IMR-90 (cell line): ENCODE data around the gene ALOXE3. TPM values are rescaled to one million over a fixed set of nuclear protein-coding genes. Genes with fewer than 3 reads are reported as not detected.
"Not testable (repeated sequence)": the region's sequence is repeated elsewhere in the genome, so short reads cannot be mapped to it uniquely, and the experiment has no call there.

Experiments
- ATAC-seq: fragments of 200-7000 bp; cut with Tn5 transposase; 2 replicates; pipeline ENCODE4 v1.9.1; 2020; ENCODE audit warnings: low read depth, mild to moderate bottlenecking, moderate library complexity
- BruUV-seq: library from RNA; stranded (reverse); fragments of 400-500 nt; replicated peaks from 2 replicates; lab custom pipeline; 2021; lab: Mats Ljungman, UMichigan
- CTCF ChIA-PET: fragments of 300-600 bp; formaldehyde crosslinking; extraction: SDS; loops from one replicate; lab custom pipeline; 2021; ENCODE audit warnings: antibody characterized with exemption; lab: Yijun Ruan, JAX
- POLR2A ChIA-PET: fragments of 300-600 bp; sonication (Branson Sonifier 250); formaldehyde crosslinking; loops from one replicate; lab custom pipeline; 2022; ENCODE audit warnings: antibody characterized with exemption; ENCODE audit not compliant: unreplicated experiment; lab: Charles Lee
- DNase-seq: peaks from one replicate; pipeline ENCODE4 v3.0.0; 2013
- H2AFZ ChIP-seq: replicated peaks from 2 replicates; pipeline ENCODE3; 2013; ENCODE audit warnings: low read length, mild to moderate bottlenecking; ENCODE audit not compliant: poor library complexity
- H2AK5ac ChIP-seq: 2 replicates; pipeline ENCODE4 v1.6.1; 2013; ENCODE audit warnings: low read depth, low read length, inconsistent platforms
- H2AK9ac ChIP-seq: replicated peaks from 2 replicates; pipeline ENCODE3; 2013; ENCODE audit warnings: mild to moderate bottlenecking, low read depth, low read length, moderate library complexity; ENCODE audit not compliant: poor library complexity
- H2BK120ac ChIP-seq: 2 replicates; pipeline ENCODE4 v1.6.1; 2013; ENCODE audit warnings: low read depth, low read length, inconsistent platforms
- H2BK15ac ChIP-seq: 3 replicates; pipeline ENCODE4 v1.6.1; 2013; ENCODE audit warnings: low read depth, low read length, inconsistent platforms
- H2BK20ac ChIP-seq: 2 replicates; pipeline ENCODE4 v1.6.1; 2013; ENCODE audit warnings: low read depth, mild to moderate bottlenecking, inconsistent platforms, low read length, moderate library complexity
- H2BK5ac ChIP-seq: 2 replicates; pipeline ENCODE4 v1.6.1; 2013; ENCODE audit warnings: mild to moderate bottlenecking, low read depth, low read length, inconsistent platforms; ENCODE audit not compliant: poor library complexity, severe bottlenecking
- H3K14ac ChIP-seq: replicated peaks from 2 replicates; pipeline ENCODE4 v1.6.1; 2013; ENCODE audit warnings: low read depth, low read length, inconsistent platforms
- H3K18ac ChIP-seq: 2 replicates; pipeline ENCODE4 v1.6.1; 2013; ENCODE audit warnings: low read depth, low read length, control low read depth
- H3K23ac ChIP-seq: 2 replicates; pipeline ENCODE4 v1.6.1; 2013; ENCODE audit warnings: low read depth, low read length, inconsistent platforms
- H3K27ac ChIP-seq: 2 replicates; pipeline ENCODE4 v1.5.1; 2013; ENCODE audit warnings: mild to moderate bottlenecking, control low read depth, low read length; ENCODE audit not compliant: insufficient read depth
- H3K27me3 ChIP-seq: 2 replicates; pipeline ENCODE4 v1.6.1; 2013; ENCODE audit warnings: low read length; ENCODE audit not compliant: control insufficient read depth, insufficient read depth
- H3K36me3 ChIP-seq: 2 replicates; pipeline ENCODE4 v1.6.1; 2013; ENCODE audit warnings: low read length, mixed read lengths; ENCODE audit not compliant: control insufficient read depth, insufficient read depth
- H3K4ac ChIP-seq: 2 replicates; pipeline ENCODE4 v1.6.1; 2013; ENCODE audit warnings: low read depth, low read length, inconsistent platforms
- H3K4me1 ChIP-seq: 2 replicates; pipeline ENCODE4 v1.6.1; 2013; ENCODE audit warnings: low read length, mixed read lengths; ENCODE audit not compliant: control insufficient read depth, insufficient read depth
- H3K4me2 ChIP-seq: 2 replicates; pipeline ENCODE4 v1.6.1; 2013; ENCODE audit warnings: low read depth, mild to moderate bottlenecking, control low read depth, low read length, moderate library complexity
- H3K4me3 ChIP-seq: 2 replicates; pipeline ENCODE4 v1.5.1; 2013; ENCODE audit warnings: low read depth, mild to moderate bottlenecking, control low read depth, low read length, moderate library complexity; ENCODE audit not compliant: insufficient read depth
- H3K56ac ChIP-seq: 2 replicates; pipeline ENCODE4 v1.6.1; 2013; ENCODE audit warnings: low read length, inconsistent platforms; ENCODE audit not compliant: insufficient read depth; ENCODE audit errors: extremely low read depth
- H3K79me1 ChIP-seq, 2 experiments: 2 replicates each; pipeline ENCODE4 v1.6.1; 2013; ENCODE audit warnings: low read length in 2 of 2, inconsistent platforms in 1 of 2, low read depth in 1 of 2
- H3K9ac ChIP-seq: 2 replicates; pipeline ENCODE4 v1.6.1; 2013; ENCODE audit warnings: low read depth, low read length, control low read depth
- H3K9me1 ChIP-seq: 2 replicates; pipeline ENCODE4 v1.6.1; 2013; ENCODE audit warnings: low read length, inconsistent platforms; ENCODE audit not compliant: insufficient read depth
- H3K9me3 ChIP-seq: 2 replicates; pipeline ENCODE4 v1.6.1; 2013; ENCODE audit warnings: low read length; ENCODE audit not compliant: control insufficient read depth, insufficient read depth
- H4K20me1 ChIP-seq: 2 replicates; pipeline ENCODE4 v1.6.1; 2013; ENCODE audit warnings: low read length, inconsistent platforms; ENCODE audit not compliant: insufficient read depth
- H4K5ac ChIP-seq: 2 replicates; pipeline ENCODE4 v1.6.1; 2013; ENCODE audit warnings: mild to moderate bottlenecking, low read depth, low read length, control low read depth
- H4K8ac ChIP-seq, 2 experiments: 2 replicates each; pipeline ENCODE4 v1.6.1; 2013; ENCODE audit warnings: low read depth in 2 of 2, low read length in 2 of 2, control low read depth in 1 of 2, inconsistent platforms in 1 of 2
- H4K91ac ChIP-seq: 2 replicates; pipeline ENCODE4 v1.6.1; 2013; ENCODE audit warnings: low read depth, low read length, inconsistent platforms; ENCODE audit not compliant: insufficient read depth
- MAZ ChIP-seq: IDR thresholded peaks from 2 replicates; pipeline ENCODE4 v1.6.1; 2012; ENCODE audit warnings: low read depth, mild to moderate bottlenecking, low read length, improper control_type of control experiment, moderate library complexity, borderline replicate concordance
- RCOR1 ChIP-seq: IDR thresholded peaks from 2 replicates; pipeline ENCODE4 v1.6.1; 2012; ENCODE audit warnings: mild to moderate bottlenecking, low read length, improper control_type of control experiment; ENCODE audit not compliant: insufficient replicate concordance
- WGBS, 2 experiments: methylation state at CpG; one replicate each; pipeline versions ENCODE4 v1.1.5 to v1.1.7; 2013; ENCODE audit warnings: missing lambda C conversion rate in 2 of 2; ENCODE audit not compliant: insufficient read length in 1 of 2; ENCODE audit errors: extremely low coverage in 2 of 2; 5-methylcytosine and 5-hydroxymethylcytosine counted together
- dilution Hi-C: fragments of 300-500 bp; cut with HindIII; formaldehyde crosslinking; loops from one replicate; pipeline ENCODE4 v1.14.3; 2018; ENCODE audit warnings: low sequenced_read_pairs; ENCODE audit not compliant: unreplicated experiment
- in situ Hi-C: fragments of 300-500 bp; cut with MboI; formaldehyde crosslinking; loops from 3 replicates; pipeline ENCODE4 v1.14.3; 2019; ENCODE audit warnings: low sequenced_read_pairs, inconsistent platforms, mixed read lengths
- intact Hi-C: fragments of 100-400 bp; cut with micrococcal nuclease; formaldehyde crosslinking; loops from 2 replicates; pipeline ENCODE4 v1.10.0; 2022
- polyA plus RNA-seq, 3 experiments: library from polyadenylated mRNA; depleted of rRNA; stranded (reverse); fragments of >200 nt; gene quantifications; 2 replicates each; pipeline ENCODE4 v1.2.3, GENCODE V29; 2012; ENCODE audit warnings: low replicate concordance in 1 of 3
- total RNA-seq: library from RNA; depleted of rRNA; stranded (reverse); fragments of >200 nt; gene quantifications from 2 replicates; pipeline ENCODE4 v1.2.3, GENCODE V29; 2012

Gene ALOXE3
- total and polyA plus RNA-seq, 2 of the 4 experiments (the other 2 are of a cell fraction), result under 0.01 to 0.26 TPM

GRCh38 chr17:8062435-8062806, 55.9 kb downstream of the ALOXE3 start (continued):
- TF ChIP-seq MAZ (no peak), RCOR1 (no peak)

- H4K5ac ChIP-seq, H4K8ac ChIP-seq, H2BK5ac ChIP-seq, in situ Hi-C loops, DNase-seq, H3K79me1 ChIP-seq, H3K9me3 ChIP-seq, H2AFZ ChIP-seq, BruUV-seq, H3K4me2 ChIP-seq, H3K27ac ChIP-seq, H3K56ac ChIP-seq, H3K14ac ChIP-seq, dilution Hi-C loops, H2AK5ac ChIP-seq, H2BK20ac ChIP-seq, H3K4me1 ChIP-seq, H3K23ac ChIP-seq, H3K4ac ChIP-seq, POLR2A ChIA-PET, H3K36me3 ChIP-seq, H2BK15ac ChIP-seq, H3K18ac ChIP-seq, H4K91ac ChIP-seq, H3K9ac ChIP-seq, H2AK9ac ChIP-seq, H3K4me3 ChIP-seq, H3K9me1 ChIP-seq, H2BK120ac ChIP-seq, H4K20me1 ChIP-seq, ATAC-seq: not testable (repeated sequence)
- 23% methylated on average over 3 of the region's 8 CpGs; no CpG with 5 or more reads in 1 of the 2 experiments for WGBS, 2 experiments
- CTCF ChIA-PET, result interaction anchor here (1.2 to 4.9 kb wide), 2 partner anchors 32 to 57 kb away, joined by 4 to 25 read pairs; partner anchors contain the start of gene ALOXE3
- H3K27me3 ChIP-seq, result peaks cover 68% of the 10 kb centered on the region
- intact Hi-C loops, result loop anchor here (2.0 to 10.0 kb wide), 4 partner anchors 57 to 723 kb away; partner anchors contain the start of gene ALOXE3
These were observed 56.5 kb downstream of the ALOXE3 start for GRCh38 chr17:8061851-8062250.
